HEK293 (cell line): Measurements from ENCODE around the gene SORL1.

ENCODE experiments used
- CTCF ChIA-PET: fragments of 350-600 bp; formaldehyde crosslinking; extraction: SDS; loops from one replicate; lab custom pipeline; 2021; ENCODE audit warnings: antibody characterized with exemption; lab: Yijun Ruan, JAX
- POLR2A ChIA-PET: fragments of 300-600 bp; formaldehyde crosslinking; extraction: SDS; loops from one replicate; lab custom pipeline; 2020; ENCODE audit warnings: antibody characterized with exemption, inconsistent platforms; lab: Yijun Ruan, JAX
- H3K27ac ChIP-seq: fragments of 200-500 bp; sonication (Bioruptor generic); 2 replicates; pipeline ENCODE4 v1.5.1; 2014; ENCODE audit warnings: low read depth, low read length, control low read depth, inconsistent platforms; ENCODE audit errors: extremely low read depth
- H3K36me3 ChIP-seq, 2 experiments: fragments of 200-500 bp in 1 of 2; sonication (Bioruptor generic) in 1 of 2; 1 replicate in 1 of 2; 2 replicates in 1 of 2; pipeline ENCODE4 v1.5.1; 2014 to 2017; ENCODE audit warnings: inconsistent platforms in 2 of 2, low read length in 2 of 2; ENCODE audit not compliant: control insufficient read depth in 2 of 2, insufficient read depth in 1 of 2
- H3K4me1 ChIP-seq: fragments of 200-500 bp; sonication (Bioruptor generic); 2 replicates; pipeline ENCODE4 v1.5.1; 2014; ENCODE audit warnings: mild to moderate bottlenecking, low read length, inconsistent platforms; ENCODE audit not compliant: control insufficient read depth, insufficient read depth
- H3K4me3 ChIP-seq: 2 replicates; pipeline ENCODE4 v1.5.1; 2011; ENCODE audit warnings: low read depth, mild to moderate bottlenecking, control low read depth, low read length, moderate library complexity
- H3K9me3 ChIP-seq: fragments of 200-500 bp; sonication (Bioruptor generic); 2 replicates; pipeline ENCODE4 v1.5.1; 2014; ENCODE audit warnings: low read depth, low read length, inconsistent platforms; ENCODE audit not compliant: control insufficient read depth, insufficient read depth
- HOXC10 ChIP-seq: sonication (generic); formaldehyde crosslinking; IDR thresholded peaks from 2 replicates; pipeline ENCODE4 v1.8.1; 2023; ENCODE audit warnings: mild to moderate bottlenecking, missing genetic modification reagents
- KLF9 ChIP-seq: fragments of 450-650 bp; formaldehyde crosslinking; IDR thresholded peaks from 2 replicates; pipeline ENCODE4 v1.5.1; 2016; ENCODE audit warnings: missing biosample characterization, missing genetic modification characterization, low read depth
- MYNN ChIP-seq: fragments of 450-650 bp; formaldehyde crosslinking; IDR thresholded peaks from 2 replicates; pipeline ENCODE4 v1.5.1; 2016; ENCODE audit warnings: missing biosample characterization, missing genetic modification characterization, borderline replicate concordance
- RBAK ChIP-seq: fragments of 450-650 bp; formaldehyde crosslinking; IDR thresholded peaks from 2 replicates; pipeline ENCODE4 v1.5.1; 2016; ENCODE audit warnings: missing biosample characterization, missing genetic modification characterization
- SCRT1 ChIP-seq: fragments of 450-650 bp; formaldehyde crosslinking; IDR thresholded peaks from 2 replicates; pipeline ENCODE4 v1.5.1; 2016; ENCODE audit warnings: missing biosample characterization, missing genetic modification characterization, borderline replicate concordance
- ZBTB21 ChIP-seq: fragments of 450-650 bp; formaldehyde crosslinking; IDR thresholded peaks from 2 replicates; pipeline ENCODE4 v1.5.1; 2017; ENCODE audit warnings: missing biosample characterization, missing genetic modification characterization
- ZEB2 ChIP-seq: fragments of 450-650 bp; formaldehyde crosslinking; IDR thresholded peaks from 2 replicates; pipeline ENCODE4 v1.5.1; 2016; ENCODE audit warnings: missing biosample characterization, missing genetic modification characterization
- ZNF157 ChIP-seq: fragments of 450-650 bp; formaldehyde crosslinking; IDR thresholded peaks from 2 replicates; pipeline ENCODE4 v1.5.1; 2016; ENCODE audit warnings: missing biosample characterization, missing genetic modification characterization
- ZNF239 ChIP-seq: fragments of 450-650 bp; formaldehyde crosslinking; IDR thresholded peaks from 2 replicates; pipeline ENCODE4 v1.5.1; 2016; ENCODE audit warnings: missing biosample characterization, missing genetic modification characterization
- ZNF266 ChIP-seq: fragments of 450-650 bp; formaldehyde crosslinking; IDR thresholded peaks from 2 replicates; pipeline ENCODE4 v1.5.1; 2016; ENCODE audit warnings: missing biosample characterization, missing genetic modification characterization, low read depth
- ZNF350 ChIP-seq: fragments of 450-650 bp; formaldehyde crosslinking; IDR thresholded peaks from 2 replicates; pipeline ENCODE4 v1.5.0; 2017; ENCODE audit warnings: missing biosample characterization, mild to moderate bottlenecking, missing genetic modification characterization
- ZNF394 ChIP-seq: fragments of 450-650 bp; formaldehyde crosslinking; IDR thresholded peaks from 2 replicates; pipeline ENCODE4 v1.5.1; 2016; ENCODE audit warnings: missing biosample characterization, missing genetic modification characterization, mild to moderate bottlenecking, moderate library complexity, borderline replicate concordance
- ZNF423 ChIP-seq: fragments of 450-650 bp; formaldehyde crosslinking; IDR thresholded peaks from 2 replicates; pipeline ENCODE4 v1.5.1; 2016; ENCODE audit warnings: missing biosample characterization, missing genetic modification characterization
- ZNF426 ChIP-seq: fragments of 450-650 bp; formaldehyde crosslinking; IDR thresholded peaks from 2 replicates; pipeline ENCODE4 v1.5.1; 2017; ENCODE audit warnings: missing biosample characterization, missing genetic modification characterization, mild to moderate bottlenecking, inconsistent platforms, moderate library complexity
- ZNF473 ChIP-seq: fragments of 450-650 bp; formaldehyde crosslinking; IDR thresholded peaks from 2 replicates; pipeline ENCODE4 v1.5.1; 2017; ENCODE audit warnings: missing biosample characterization, missing genetic modification characterization
- ZNF510 ChIP-seq: fragments of 450-650 bp; formaldehyde crosslinking; IDR thresholded peaks from 2 replicates; pipeline ENCODE4 v1.5.1; 2018; ENCODE audit warnings: mild to moderate bottlenecking, missing genetic modification characterization, missing biosample characterization; ENCODE audit not compliant: insufficient replicate concordance
- ZNF514 ChIP-seq: fragments of 450-650 bp; formaldehyde crosslinking; IDR thresholded peaks from 2 replicates; pipeline ENCODE4 v1.5.1; 2016; ENCODE audit warnings: missing biosample characterization, missing genetic modification characterization
- ZNF560 ChIP-seq: fragments of 450-650 bp; formaldehyde crosslinking; IDR thresholded peaks from 2 replicates; pipeline ENCODE4 v1.5.1; 2017; ENCODE audit warnings: missing biosample characterization, missing genetic modification characterization, borderline replicate concordance
- ZNF660 ChIP-seq: fragments of 450-650 bp; IDR thresholded peaks from 2 replicates; pipeline ENCODE4 v1.5.1; 2018; ENCODE audit warnings: missing biosample characterization, mild to moderate bottlenecking, missing genetic modification characterization
- ZNF701 ChIP-seq: fragments of 450-650 bp; formaldehyde crosslinking; IDR thresholded peaks from 2 replicates; pipeline ENCODE4 v1.5.1; 2016; ENCODE audit warnings: missing biosample characterization, missing genetic modification characterization
- ZNF768 ChIP-seq: fragments of 450-650 bp; formaldehyde crosslinking; IDR thresholded peaks from 2 replicates; pipeline ENCODE4 v1.5.1; 2018; ENCODE audit warnings: missing biosample characterization, mild to moderate bottlenecking, missing genetic modification characterization
- ZSCAN16 ChIP-seq: fragments of 450-650 bp; formaldehyde crosslinking; IDR thresholded peaks from 2 replicates; pipeline ENCODE4 v1.5.1; 2016; ENCODE audit warnings: missing biosample characterization, missing genetic modification characterization
- TF ChIP-seq, protein P1 (sequence below): fragments of 450-650 bp; IDR thresholded peaks from 2 replicates; pipeline ENCODE4 v1.5.1; 2018; ENCODE audit warnings: missing biosample characterization, missing genetic modification characterization
- TF ChIP-seq, protein P2 (sequence below): fragments of 450-650 bp; formaldehyde crosslinking; IDR thresholded peaks from 2 replicates; pipeline ENCODE4 v1.5.1; 2016; ENCODE audit warnings: missing biosample characterization, missing genetic modification characterization
- TF ChIP-seq, protein P3 (sequence below): fragments of 450-650 bp; formaldehyde crosslinking; IDR thresholded peaks from 2 replicates; pipeline ENCODE4 v1.5.1; 2016; ENCODE audit warnings: missing biosample characterization, missing genetic modification characterization
- TF ChIP-seq, protein P4 (sequence below): fragments of 450-650 bp; formaldehyde crosslinking; IDR thresholded peaks from 2 replicates; pipeline ENCODE4 v1.5.1; 2017; ENCODE audit warnings: missing biosample characterization, mild to moderate bottlenecking, missing genetic modification characterization, moderate library complexity

SORL1 gene

DNA sequence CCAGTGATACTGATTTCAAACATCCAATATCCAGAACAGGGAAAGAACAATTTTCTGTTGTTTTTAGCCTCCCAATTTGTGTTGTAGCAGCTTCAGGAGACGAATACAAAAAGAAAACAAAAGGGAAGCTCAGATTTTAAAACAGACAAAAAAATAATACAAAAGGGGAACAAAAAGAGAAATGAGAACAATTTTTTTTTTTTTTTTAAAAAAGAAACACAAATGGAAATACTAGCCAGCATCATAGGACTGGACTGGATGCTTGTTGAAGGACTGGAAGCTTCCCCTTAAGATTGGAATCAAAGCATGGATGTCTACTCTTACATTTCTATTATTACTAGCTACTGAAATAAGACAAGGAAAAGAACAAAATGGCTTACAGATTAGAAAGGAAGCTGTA lies 46.5 kb upstream of the SORL1 start (continued):
- TF ChIP-seq, protein P1, sequence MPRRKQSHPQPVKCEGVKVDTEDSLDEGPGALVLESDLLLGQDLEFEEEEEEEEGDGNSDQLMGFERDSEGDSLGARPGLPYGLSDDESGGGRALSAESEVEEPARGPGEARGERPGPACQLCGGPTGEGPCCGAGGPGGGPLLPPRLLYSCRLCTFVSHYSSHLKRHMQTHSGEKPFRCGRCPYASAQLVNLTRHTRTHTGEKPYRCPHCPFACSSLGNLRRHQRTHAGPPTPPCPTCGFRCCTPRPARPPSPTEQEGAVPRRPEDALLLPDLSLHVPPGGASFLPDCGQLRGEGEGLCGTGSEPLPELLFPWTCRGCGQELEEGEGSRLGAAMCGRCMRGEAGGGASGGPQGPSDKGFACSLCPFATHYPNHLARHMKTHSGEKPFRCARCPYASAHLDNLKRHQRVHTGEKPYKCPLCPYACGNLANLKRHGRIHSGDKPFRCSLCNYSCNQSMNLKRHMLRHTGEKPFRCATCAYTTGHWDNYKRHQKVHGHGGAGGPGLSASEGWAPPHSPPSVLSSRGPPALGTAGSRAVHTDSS, result no peak
- TF ChIP-seq ZNF660 (tag by site-specific recombination), result no peak
- TF ChIP-seq ZNF157 (tag by site-specific recombination), result no peak

DNA sequence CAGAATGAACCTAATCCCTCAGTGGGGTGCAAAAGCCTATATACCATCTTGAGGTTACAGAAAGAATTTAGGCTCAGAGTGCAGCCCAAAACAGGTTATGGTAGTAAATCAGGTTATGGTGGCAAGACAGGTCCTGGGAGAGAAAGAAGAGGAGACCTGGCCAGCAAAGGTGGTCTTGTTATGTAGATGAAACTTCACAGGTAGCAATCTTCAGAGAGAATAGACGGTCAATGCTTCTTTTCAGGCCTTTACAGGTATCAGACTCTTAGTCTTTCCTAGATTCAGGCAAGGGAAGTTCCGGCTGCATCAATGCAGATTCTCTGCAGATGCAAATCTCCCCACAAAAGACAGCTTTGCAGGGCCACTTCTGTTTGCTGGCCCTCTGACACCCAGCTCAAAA lies 45.8 kb upstream of the SORL1 start:
- no peaks in the 10 kb centered on the region for H3K9me3 ChIP-seq
- no peaks in the 10 kb centered on the region for H3K4me1 ChIP-seq
- POLR2A ChIA-PET, result no interaction called here
- H3K27ac ChIP-seq, result no peak overlapping the region
- TF ChIP-seq ZBTB21 (tag by site-specific recombination) (no peak), ZNF701 (tag by site-specific recombination) (no peak), ZNF768 (no peak), ZNF350 (tag by site-specific recombination) (no peak), ZNF510 (no peak), HOXC10 (CRISPR knock-in tag) (no peak), ZNF266 (tag by site-specific recombination) (no peak), ZNF473 (tag by site-specific recombination) (no peak), ZNF394 (tag by site-specific recombination) (no peak)
- TF ChIP-seq, protein P2, sequence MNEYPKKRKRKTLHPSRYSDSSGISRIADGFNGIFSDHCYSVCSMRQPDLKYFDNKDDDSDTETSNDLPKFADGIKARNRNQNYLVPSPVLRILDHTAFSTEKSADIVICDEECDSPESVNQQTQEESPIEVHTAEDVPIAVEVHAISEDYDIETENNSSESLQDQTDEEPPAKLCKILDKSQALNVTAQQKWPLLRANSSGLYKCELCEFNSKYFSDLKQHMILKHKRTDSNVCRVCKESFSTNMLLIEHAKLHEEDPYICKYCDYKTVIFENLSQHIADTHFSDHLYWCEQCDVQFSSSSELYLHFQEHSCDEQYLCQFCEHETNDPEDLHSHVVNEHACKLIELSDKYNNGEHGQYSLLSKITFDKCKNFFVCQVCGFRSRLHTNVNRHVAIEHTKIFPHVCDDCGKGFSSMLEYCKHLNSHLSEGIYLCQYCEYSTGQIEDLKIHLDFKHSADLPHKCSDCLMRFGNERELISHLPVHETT (tag by site-specific recombination), result no peak
- TF ChIP-seq, protein P3, sequence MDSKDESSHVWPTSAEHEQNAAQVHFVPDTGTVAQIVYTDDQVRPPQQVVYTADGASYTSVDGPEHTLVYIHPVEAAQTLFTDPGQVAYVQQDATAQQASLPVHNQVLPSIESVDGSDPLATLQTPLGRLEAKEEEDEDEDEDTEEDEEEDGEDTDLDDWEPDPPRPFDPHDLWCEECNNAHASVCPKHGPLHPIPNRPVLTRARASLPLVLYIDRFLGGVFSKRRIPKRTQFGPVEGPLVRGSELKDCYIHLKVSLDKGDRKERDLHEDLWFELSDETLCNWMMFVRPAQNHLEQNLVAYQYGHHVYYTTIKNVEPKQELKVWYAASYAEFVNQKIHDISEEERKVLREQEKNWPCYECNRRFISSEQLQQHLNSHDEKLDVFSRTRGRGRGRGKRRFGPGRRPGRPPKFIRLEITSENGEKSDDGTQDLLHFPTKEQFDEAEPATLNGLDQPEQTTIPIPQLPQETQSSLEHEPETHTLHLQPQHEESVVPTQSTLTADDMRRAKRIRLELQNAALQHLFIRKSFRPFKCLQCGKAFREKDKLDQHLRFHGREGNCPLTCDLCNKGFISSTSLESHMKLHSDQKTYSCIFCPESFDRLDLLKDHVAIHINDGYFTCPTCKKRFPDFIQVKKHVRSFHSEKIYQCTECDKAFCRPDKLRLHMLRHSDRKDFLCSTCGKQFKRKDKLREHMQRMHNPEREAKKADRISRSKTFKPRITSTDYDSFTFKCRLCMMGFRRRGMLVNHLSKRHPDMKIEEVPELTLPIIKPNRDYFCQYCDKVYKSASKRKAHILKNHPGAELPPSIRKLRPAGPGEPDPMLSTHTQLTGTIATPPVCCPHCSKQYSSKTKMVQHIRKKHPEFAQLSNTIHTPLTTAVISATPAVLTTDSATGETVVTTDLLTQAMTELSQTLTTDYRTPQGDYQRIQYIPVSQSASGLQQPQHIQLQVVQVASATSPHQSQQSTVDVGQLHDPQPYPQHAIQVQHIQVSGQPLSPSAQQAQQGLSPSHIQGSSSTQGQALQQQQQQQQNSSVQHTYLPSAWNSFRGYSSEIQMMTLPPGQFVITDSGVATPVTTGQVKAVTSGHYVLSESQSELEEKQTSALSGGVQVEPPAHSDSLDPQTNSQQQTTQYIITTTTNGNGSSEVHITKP (tag by site-specific recombination), result no peak
- TF ChIP-seq, all 188 proteins: peak for 0
- no peaks in the 10 kb centered on the region for H3K36me3 ChIP-seq
- no peak overlapping the region for H3K4me3 ChIP-seq
- CTCF ChIA-PET, result interaction anchor here (0.6 to 2.0 kb wide), 3 partner anchors 13 to 93 kb away, joined by 3 to 5 read pairs (median 4); no protein-coding TSS in a partner anchor

DNA sequence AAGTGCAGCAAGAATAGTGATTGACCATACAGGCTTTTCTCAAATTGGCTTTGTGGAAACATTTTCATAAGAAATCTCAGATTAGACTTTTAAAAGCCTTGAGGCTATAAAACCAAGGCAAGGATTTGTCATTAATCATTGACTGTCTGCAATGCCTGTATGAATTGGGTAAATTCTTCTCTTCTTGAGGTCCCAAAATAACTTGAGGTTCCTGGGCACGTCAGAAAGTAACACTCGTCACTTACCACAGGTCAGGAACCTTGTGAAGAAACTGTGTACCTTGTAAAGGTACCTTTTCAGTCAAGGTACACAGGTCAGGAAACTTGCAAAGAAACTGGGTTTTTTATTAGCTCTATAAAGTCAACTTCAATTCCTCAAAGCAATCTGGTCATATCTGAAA lies 43.3 kb upstream of the SORL1 start:
- H3K27ac ChIP-seq, result no peak overlapping the region
- ChIA-PET CTCF (no interaction called here), POLR2A (no interaction called here)
- no peaks in the 10 kb centered on the region for H3K4me1 ChIP-seq
- no peak overlapping the region for H3K4me3 ChIP-seq
- H3K36me3 ChIP-seq, result no peaks in the 10 kb centered on the region
- H3K9me3 ChIP-seq, result no peaks in the 10 kb centered on the region
- no peak for TF ChIP-seq RBAK (tag by site-specific recombination)
- no peak for TF ChIP-seq ZNF423
- TF ChIP-seq MYNN (tag by site-specific recombination), result no peak
- TF ChIP-seq KLF9, result no peak
- no peak for TF ChIP-seq ZNF560 (tag by site-specific recombination)
- no peak for TF ChIP-seq ZNF239
- TF ChIP-seq SCRT1, result no peak
- no peak for TF ChIP-seq ZNF426 (tag by site-specific recombination)
- TF ChIP-seq ZNF514 (tag by site-specific recombination), result no peak
- no peak for TF ChIP-seq ZEB2 (tag by site-specific recombination)
- TF ChIP-seq, protein P4, sequence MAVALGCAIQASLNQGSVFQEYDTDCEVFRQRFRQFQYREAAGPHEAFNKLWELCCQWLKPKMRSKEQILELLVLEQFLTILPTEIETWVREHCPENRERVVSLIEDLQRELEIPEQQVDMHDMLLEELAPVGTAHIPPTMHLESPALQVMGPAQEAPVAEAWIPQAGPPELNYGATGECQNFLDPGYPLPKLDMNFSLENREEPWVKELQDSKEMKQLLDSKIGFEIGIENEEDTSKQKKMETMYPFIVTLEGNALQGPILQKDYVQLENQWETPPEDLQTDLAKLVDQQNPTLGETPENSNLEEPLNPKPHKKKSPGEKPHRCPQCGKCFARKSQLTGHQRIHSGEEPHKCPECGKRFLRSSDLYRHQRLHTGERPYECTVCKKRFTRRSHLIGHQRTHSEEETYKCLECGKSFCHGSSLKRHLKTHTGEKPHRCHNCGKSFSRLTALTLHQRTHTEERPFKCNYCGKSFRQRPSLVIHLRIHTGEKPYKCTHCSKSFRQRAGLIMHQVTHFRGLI (tag by site-specific recombination), result no peak
- no peak for TF ChIP-seq ZSCAN16
- TF ChIP-seq, protein P1, result no peak
